GM12865 (cell line): ENCODE data around the gene KCTD16.

Experiments used
- DNase-seq: peaks from one replicate; pipeline ENCODE4 v3.0.0; 2010; ENCODE audit warnings: low read depth
- H3K4me3 ChIP-seq: 2 replicates; pipeline ENCODE4 v1.5.1; 2011; ENCODE audit warnings: mild to moderate bottlenecking, low read depth, low read length, control low read depth
- TF ChIP-seq, protein P1 (sequence below): IDR thresholded peaks from 2 replicates; pipeline ENCODE4 v1.5.1; 2011; ENCODE audit warnings: low read length, control low read depth, low read depth, inconsistent platforms; ENCODE audit not compliant: insufficient read depth; ENCODE audit errors: missing control alignments

KCTD16 gene

DNA sequence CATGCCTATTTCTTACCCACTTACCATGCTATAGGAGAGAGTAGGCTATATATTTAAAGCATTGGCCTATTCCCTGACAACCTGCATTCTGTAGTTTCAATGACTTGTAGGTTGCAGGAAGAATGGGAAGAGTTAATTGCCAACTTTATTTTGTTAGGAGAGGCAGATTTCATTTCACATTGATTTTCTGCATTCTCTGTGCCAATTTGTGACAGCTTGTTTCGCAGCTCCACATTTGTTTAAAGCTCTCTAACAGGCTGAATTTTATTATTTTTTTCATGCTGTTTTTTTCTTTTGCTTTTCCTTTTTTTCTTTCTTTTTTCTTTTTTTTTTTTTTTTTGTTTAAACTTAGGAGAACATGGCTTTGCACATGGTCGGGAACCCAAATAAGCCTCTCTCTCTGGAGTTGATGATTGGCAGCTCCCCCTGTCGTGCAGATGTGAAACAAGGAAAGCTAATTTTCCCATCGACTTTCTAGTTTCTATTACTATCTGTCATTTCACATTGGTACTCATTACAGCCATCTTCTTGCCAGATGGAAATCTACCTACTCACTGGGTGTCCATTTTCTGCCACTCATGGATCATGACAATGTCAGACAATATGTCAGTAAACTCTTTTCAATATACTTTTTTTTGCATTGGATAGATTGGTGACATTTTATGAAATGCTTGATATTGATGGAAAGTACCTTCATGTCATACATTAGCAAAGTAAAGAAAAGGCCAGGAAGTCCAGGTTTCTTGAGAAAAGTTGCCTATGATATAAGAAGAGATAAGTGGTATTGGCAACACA, 223.2 kb downstream of the KCTD16 start:
- TF ChIP-seq, protein P1, sequence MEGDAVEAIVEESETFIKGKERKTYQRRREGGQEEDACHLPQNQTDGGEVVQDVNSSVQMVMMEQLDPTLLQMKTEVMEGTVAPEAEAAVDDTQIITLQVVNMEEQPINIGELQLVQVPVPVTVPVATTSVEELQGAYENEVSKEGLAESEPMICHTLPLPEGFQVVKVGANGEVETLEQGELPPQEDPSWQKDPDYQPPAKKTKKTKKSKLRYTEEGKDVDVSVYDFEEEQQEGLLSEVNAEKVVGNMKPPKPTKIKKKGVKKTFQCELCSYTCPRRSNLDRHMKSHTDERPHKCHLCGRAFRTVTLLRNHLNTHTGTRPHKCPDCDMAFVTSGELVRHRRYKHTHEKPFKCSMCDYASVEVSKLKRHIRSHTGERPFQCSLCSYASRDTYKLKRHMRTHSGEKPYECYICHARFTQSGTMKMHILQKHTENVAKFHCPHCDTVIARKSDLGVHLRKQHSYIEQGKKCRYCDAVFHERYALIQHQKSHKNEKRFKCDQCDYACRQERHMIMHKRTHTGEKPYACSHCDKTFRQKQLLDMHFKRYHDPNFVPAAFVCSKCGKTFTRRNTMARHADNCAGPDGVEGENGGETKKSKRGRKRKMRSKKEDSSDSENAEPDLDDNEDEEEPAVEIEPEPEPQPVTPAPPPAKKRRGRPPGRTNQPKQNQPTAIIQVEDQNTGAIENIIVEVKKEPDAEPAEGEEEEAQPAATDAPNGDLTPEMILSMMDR: no peak
- no peak overlapping the region for H3K4me3 ChIP-seq
- no peak for DNase-seq

DNA sequence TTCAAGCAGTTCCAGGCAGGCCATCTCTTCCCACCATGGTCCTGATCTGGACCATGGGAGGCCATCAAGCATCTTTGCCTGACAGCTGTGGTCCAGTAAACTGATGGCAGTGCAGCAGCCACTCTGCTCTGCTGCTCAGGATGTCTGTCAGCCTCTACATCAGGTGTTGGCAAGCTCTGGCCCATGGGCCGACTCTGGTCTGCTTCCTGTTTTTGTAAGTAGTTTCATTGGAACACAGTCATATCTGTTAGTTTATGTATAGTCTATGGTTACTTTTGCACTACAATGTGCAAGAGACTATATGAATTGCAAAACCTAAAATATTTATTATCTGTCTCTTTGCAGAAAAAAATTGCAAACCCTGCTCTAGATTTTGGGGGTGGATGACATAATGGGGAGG, 225.0 kb downstream of the KCTD16 start:
- peak; percentile 13 for DNase-seq
- no peak overlapping the region for H3K4me3 ChIP-seq
- TF ChIP-seq, protein P1: no peak

DNA sequence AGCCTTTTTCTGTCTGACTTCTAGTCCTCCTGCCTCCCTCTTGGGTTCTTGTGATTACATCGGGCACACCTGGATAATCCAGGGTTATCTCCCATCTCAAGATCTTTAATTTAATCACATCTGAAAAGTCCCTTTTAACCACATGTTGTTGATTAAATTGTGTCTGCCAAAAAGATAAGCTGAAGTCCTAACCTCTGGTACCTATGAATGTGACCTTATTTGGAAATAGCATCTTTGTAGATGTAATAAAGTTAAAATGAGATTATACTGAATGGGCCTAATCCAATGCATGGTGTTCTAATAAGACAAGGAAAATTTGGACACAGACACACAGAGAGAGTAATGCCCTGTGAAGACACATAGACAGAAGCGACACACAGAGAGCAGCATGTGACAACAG, 232.4 kb downstream of the KCTD16 start:
- TF ChIP-seq, protein P1: no peak
- no peak for DNase-seq
- H3K4me3 ChIP-seq: no peak overlapping the region

DNA sequence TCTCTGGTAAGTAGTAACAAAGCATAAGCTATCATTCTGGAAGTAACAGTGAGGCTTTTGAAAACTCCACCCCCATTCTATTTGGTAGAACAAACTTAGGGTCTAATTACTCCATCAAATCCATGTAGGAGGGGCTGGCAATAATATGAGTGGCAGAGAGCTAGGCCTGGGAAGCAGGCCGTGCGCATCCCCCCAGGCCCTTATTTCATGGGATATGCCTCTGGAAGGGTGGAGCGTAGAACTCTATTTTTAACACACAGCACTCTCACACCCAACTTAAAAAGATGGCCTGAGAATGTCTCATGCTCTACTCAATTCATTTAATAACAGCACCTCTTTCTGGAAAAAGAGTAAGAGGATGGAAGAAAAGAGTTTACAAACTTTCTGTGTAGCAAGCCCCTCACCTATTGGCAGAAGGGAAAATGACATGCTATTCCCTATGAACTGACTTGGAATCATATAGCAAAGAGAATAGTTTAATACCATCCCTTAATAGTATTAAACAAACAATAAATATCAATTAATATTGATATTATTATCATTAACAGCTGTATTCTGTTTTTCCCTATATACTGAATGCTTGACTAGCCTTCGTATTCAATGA, 233.2 kb downstream of the KCTD16 start:
- H3K4me3 ChIP-seq: no peak overlapping the region
- no peak for DNase-seq
- TF ChIP-seq, protein P1: no peak

DNA sequence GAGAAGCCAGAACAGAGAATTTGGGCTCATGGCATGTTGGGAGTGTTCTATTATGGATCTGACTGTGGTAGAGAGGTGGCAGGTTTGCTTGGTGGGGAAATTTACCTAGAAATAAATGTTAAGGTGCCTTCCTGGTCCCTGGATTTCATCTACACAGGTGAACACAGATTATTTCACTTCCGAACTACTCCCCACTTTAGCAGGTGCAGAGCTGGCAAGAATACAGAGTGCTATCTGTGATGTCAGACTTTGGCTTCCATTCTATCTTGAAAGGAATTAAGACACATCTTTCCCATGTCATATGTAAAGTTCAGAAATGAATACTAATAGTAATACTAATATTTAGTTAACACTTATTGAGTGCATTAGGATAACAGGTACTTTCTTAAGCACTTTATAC, 234.0 kb downstream of the KCTD16 start:
- no peak overlapping the region for H3K4me3 ChIP-seq

DNA sequence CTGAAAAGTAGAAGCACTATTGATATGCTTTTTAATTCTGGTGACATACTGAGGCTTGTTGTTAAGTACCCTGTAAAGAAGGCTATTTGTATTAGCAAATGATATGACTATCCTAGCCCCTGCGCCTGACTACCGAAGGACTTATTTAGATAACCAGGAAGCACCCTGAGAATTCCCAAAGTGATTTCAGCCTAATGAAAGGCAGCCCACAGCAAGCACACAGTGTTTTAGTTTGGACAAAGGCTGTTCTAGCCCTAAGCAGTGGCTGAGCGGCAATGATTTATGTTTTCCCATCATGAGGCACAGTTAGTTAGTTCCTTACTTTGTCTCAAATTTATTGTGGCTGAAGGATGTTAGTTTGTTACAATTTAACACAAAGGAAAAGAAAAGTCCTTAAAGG, 235.3 kb downstream of the KCTD16 start:
- TF ChIP-seq, protein P1: no peak
- no peak for DNase-seq
- H3K4me3 ChIP-seq: no peak overlapping the region

More for the DNA sequence above, 234.0 kb downstream of the KCTD16 start:
- DNase-seq: no peak
- TF ChIP-seq, protein P1: no peak
